Sigmoid colon (tissue), 4 donors: ENCODE data around the gene RAB3C.

Experiments used
- EP300 ChIP-seq, 4 donors: sonication (generic); formaldehyde crosslinking; IDR thresholded peaks; one replicate each; pipeline ENCODE4 v1.6.1; 2017; ENCODE audit warnings: antibody characterized with exemption in 4 of 4
- POLR2A ChIP-seq, 2 donors: fragments of 450-650 bp; IDR thresholded peaks; one replicate each; pipeline ENCODE4 v1.6.1; 2016; ENCODE audit warnings: antibody characterized with exemption in 2 of 2, mild to moderate bottlenecking in 2 of 2, moderate library complexity in 2 of 2
- POLR2AphosphoS5 ChIP-seq, 4 donors: sonication (generic); formaldehyde crosslinking; IDR thresholded peaks; one replicate each; pipeline ENCODE4 v1.6.1; 2017; ENCODE audit warnings: antibody characterized with exemption in 4 of 4
- TF ChIP-seq, protein P1 (sequence below), 4 experiments: fragments of 450-650 bp in 3 of 4; fragments of 200-600 bp in 1 of 4; IDR thresholded peaks; one replicate each; pipeline ENCODE4 v1.5.1; 2016 to 2019; ENCODE audit warnings: antibody characterized with exemption in 4 of 4, mild to moderate bottlenecking in 3 of 4, moderate library complexity in 2 of 4

DNA sequence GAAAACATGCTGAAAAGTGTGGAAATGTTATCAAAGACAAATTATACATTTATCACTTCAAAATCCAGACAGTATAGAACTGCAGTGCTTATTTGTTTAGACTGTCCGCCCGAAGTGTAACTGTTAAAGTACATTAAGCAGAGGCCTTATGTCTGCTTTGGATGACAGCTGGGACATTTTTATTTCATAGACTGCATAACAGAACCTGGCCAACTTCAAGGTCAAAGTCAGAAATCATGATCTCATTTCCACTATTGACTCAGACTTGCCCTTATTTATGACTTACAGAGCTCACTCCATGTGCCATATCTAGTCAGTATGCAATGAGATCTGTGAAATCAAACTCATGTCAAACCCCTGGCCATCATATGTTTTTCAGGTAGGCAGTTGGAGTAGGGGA is 87.7 kb downstream of the RAB3C start:
- no peak for TF ChIP-seq EP300 (IDR thresholded peaks at IDR 0.05)
- TF ChIP-seq, protein P1, sequence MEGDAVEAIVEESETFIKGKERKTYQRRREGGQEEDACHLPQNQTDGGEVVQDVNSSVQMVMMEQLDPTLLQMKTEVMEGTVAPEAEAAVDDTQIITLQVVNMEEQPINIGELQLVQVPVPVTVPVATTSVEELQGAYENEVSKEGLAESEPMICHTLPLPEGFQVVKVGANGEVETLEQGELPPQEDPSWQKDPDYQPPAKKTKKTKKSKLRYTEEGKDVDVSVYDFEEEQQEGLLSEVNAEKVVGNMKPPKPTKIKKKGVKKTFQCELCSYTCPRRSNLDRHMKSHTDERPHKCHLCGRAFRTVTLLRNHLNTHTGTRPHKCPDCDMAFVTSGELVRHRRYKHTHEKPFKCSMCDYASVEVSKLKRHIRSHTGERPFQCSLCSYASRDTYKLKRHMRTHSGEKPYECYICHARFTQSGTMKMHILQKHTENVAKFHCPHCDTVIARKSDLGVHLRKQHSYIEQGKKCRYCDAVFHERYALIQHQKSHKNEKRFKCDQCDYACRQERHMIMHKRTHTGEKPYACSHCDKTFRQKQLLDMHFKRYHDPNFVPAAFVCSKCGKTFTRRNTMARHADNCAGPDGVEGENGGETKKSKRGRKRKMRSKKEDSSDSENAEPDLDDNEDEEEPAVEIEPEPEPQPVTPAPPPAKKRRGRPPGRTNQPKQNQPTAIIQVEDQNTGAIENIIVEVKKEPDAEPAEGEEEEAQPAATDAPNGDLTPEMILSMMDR (IDR thresholded peaks at IDR 0.05), result no peak
- no peak for TF ChIP-seq POLR2A (IDR thresholded peaks at IDR 0.05)
- no peak for TF ChIP-seq POLR2AphosphoS5 (IDR thresholded peaks at IDR 0.05)
